Natural killer cell (primary cell): Measurements from ENCODE around the gene PANK4. TPM values are rescaled to one million over a fixed set of nuclear protein-coding genes. Genes with fewer than 3 reads are reported as not detected.
A peak's percentile ranks its signal among the peaks of the same experiment; 100 is the strongest.

Source experiments
- ATAC-seq, 3 donors: fragments of 150-1000 bp in 2 of 3; fragments of 200-7000 bp in 1 of 3; cut with Tn5 transposase; 1 replicate in 1 of 3; 2 replicates in 2 of 3; pipeline ENCODE4 v1.10.0; 2021; ENCODE audit warnings: mild to moderate bottlenecking in 2 of 3, moderate library complexity in 2 of 3
- DNase-seq, 2 donors: peaks; one replicate each; pipeline versions ENCODE4 v3.0.0 to v3.0.0-alpha.2; 2013 to 2021; ENCODE audit warnings: mixed read lengths in 1 of 2
- H3K27ac ChIP-seq: one replicate; pipeline ENCODE4 v1.5.1; 2013; ENCODE audit warnings: mild to moderate bottlenecking, low read length
- H3K27me3 ChIP-seq: one replicate; pipeline ENCODE4 v1.6.1; 2013; ENCODE audit warnings: low read length; ENCODE audit not compliant: control insufficient read depth, insufficient read depth
- H3K36me3 ChIP-seq: one replicate; pipeline ENCODE4 v1.6.1; 2013; ENCODE audit warnings: low read length; ENCODE audit not compliant: control insufficient read depth, insufficient read depth
- H3K4me1 ChIP-seq: one replicate; pipeline ENCODE4 v1.6.1; 2013; ENCODE audit warnings: low read length; ENCODE audit not compliant: control insufficient read depth, insufficient read depth
- H3K4me3 ChIP-seq: one replicate; pipeline ENCODE4 v1.5.1; 2013; ENCODE audit warnings: low read length
- H3K9me3 ChIP-seq: one replicate; pipeline ENCODE4 v1.6.1; 2013; ENCODE audit warnings: low read length; ENCODE audit not compliant: control insufficient read depth, insufficient read depth
- H3K27ac Mint-ChIP-seq, 2 donors: one replicate each; pipeline ENCODE4 v1.8.0; 2022; ENCODE audit warnings: mild to moderate bottlenecking in 2 of 2, mixed read lengths in 2 of 2, moderate library complexity in 1 of 2
- H3K27me3 Mint-ChIP-seq, 2 donors: one replicate each; pipeline ENCODE4 v1.8.0; 2022; ENCODE audit warnings: low read depth in 2 of 2, mixed read lengths in 2 of 2
- H3K36me3 Mint-ChIP-seq: one replicate; pipeline ENCODE4 v1.8.0; 2022; ENCODE audit warnings: mixed read lengths
- H3K4me1 Mint-ChIP-seq, 2 donors: one replicate each; pipeline ENCODE4 v1.8.0; 2022; ENCODE audit warnings: mixed read lengths in 2 of 2
- H3K4me3 Mint-ChIP-seq: one replicate; pipeline ENCODE4 v1.8.0; 2022; ENCODE audit warnings: mild to moderate bottlenecking, moderate library complexity, mixed read lengths
- H3K9me3 Mint-ChIP-seq, 2 donors: one replicate each; pipeline ENCODE4 v1.8.0; 2022; ENCODE audit warnings: mixed read lengths in 2 of 2
- CTCF ChIP-seq: fragments of 200-600 bp; IDR thresholded peaks from one replicate; pipeline ENCODE4 v1.8.0; 2022; ENCODE audit warnings: antibody characterized with exemption
- WGBS: methylation state at CpG from one replicate; pipeline ENCODE4 v1.1.7; 2013; ENCODE audit warnings: missing lambda C conversion rate; ENCODE audit not compliant: insufficient coverage; 5-methylcytosine and 5-hydroxymethylcytosine counted together
- intact Hi-C: fragments of 100-400 bp; cut with micrococcal nuclease; formaldehyde crosslinking; loops from one replicate; pipeline ENCODE4 v1.14.2; 2022
- total RNA-seq, 4 donors: library from RNA; stranded (reverse); fragments of 120-200 nt in 1 of 4; gene quantifications; one replicate each; pipeline versions ENCODE4 v1.2.3 to v1.2.4, GENCODE V29; 2013 to 2022

Gene PANK4
- total RNA-seq, 3 donors from 2014 or later (not counting 1 experiment from before 2014, with no cell fraction given), result 48.2 to 75.7 (median 61.8) TPM

GRCh38 chr1:2546515-2547209 lies 20.3 kb upstream of the PANK4 start:
- Mint-ChIP-seq H3K4me1 (peaks cover 0 to 31% of the 10 kb centered on the region in 2 donors), H3K27me3 (no peaks in the 10 kb centered on the region), H3K4me3 (peak overlapping the region; percentile 94), H3K9me3 (no peaks in the 10 kb centered on the region), H3K27ac (peak overlapping the region; percentile 94 to 97), H3K36me3 (no peaks in the 10 kb centered on the region)
- Histone ChIP-seq H3K36me3 (no peaks in the 10 kb centered on the region), H3K27me3 (no peaks in the 10 kb centered on the region), H3K4me1 (peaks cover 61% of the 10 kb centered on the region), H3K4me3 (peak overlapping the region; percentile 93), H3K27ac (peak overlapping the region; percentile 97), H3K9me3 (no peaks in the 10 kb centered on the region)
- under 1% methylated on average over 52 of the region's 52 CpGs for WGBS
- intact Hi-C loops, result loop anchor here (1.0 to 10.0 kb wide), 4 partner anchors 20 to 352 kb away; partner anchors contain the start of genes FAAP20 and PANK4
- ATAC-seq, result peak; percentile 41 to 67 (median 48)
- peak; percentile 74 to 94 for DNase-seq
- TF ChIP-seq CTCF, result no peak

- Mint-ChIP-seq H3K27me3 (no peaks in the 10 kb centered on the region), H3K36me3 (no peaks in the 10 kb centered on the region), H3K27ac (peak overlapping the region; percentile 94 to 97), H3K4me1 (peaks cover 0 to 31% of the 10 kb centered on the region in 2 donors), H3K4me3 (peak overlapping the region; percentile 94), H3K9me3 (no peaks in the 10 kb centered on the region)
- intact Hi-C loops, result loop anchor here (10.0 kb wide), 2 partner anchors 99 to 351 kb away; partner anchors contain the start of gene FAAP20
- Histone ChIP-seq H3K9me3 (no peaks in the 10 kb centered on the region), H3K36me3 (no peaks in the 10 kb centered on the region), H3K4me3 (peak overlapping the region; percentile 93), H3K27ac (peak overlapping the region; percentile 97), H3K4me1 (peaks cover 68% of the 10 kb centered on the region), H3K27me3 (no peaks in the 10 kb centered on the region)
- no peak for TF ChIP-seq CTCF
- ATAC-seq (peak; percentile 52 to 75 (median 65)), DNase-seq (peak; percentile 85 to 95)
- 1% methylated on average over 34 of the region's 43 CpGs for WGBS
These were observed 19.5 kb upstream of the PANK4 start for GRCh38 chr1:2545754-2546514.

GRCh38 chr1:2544875-2545640 lies 18.7 kb upstream of the PANK4 start:
- WGBS, result 85% methylated on average over 19 of the region's 19 CpGs
- Histone ChIP-seq H3K36me3 (no peaks in the 10 kb centered on the region), H3K4me3 (no peak overlapping the region), H3K27me3 (no peaks in the 10 kb centered on the region), H3K27ac (peak overlapping the region; percentile 75), H3K4me1 (peaks cover 77% of the 10 kb centered on the region), H3K9me3 (no peaks in the 10 kb centered on the region)
- Mint-ChIP-seq H3K9me3 (no peaks in the 10 kb centered on the region), H3K27ac (peak overlapping the region; percentile 94 to 97), H3K27me3 (no peaks in the 10 kb centered on the region), H3K4me3 (no peak overlapping the region), H3K36me3 (no peaks in the 10 kb centered on the region), H3K4me1 (peaks cover 0 to 31% of the 10 kb centered on the region in 2 donors)
- no peak for TF ChIP-seq CTCF
- DNase-seq, result peak in 1 of 2 donors; percentile 36
- intact Hi-C loops, result loop anchor here (10.0 kb wide), 2 partner anchors 100 to 350 kb away; partner anchors contain the start of gene FAAP20
- no peak for ATAC-seq
